NB4 (cell line): ENCODE measurements around the gene IPP.

ENCODE experiments used
- DNase-seq: peaks from one replicate; pipeline ENCODE4 v3.0.0; 2010; ENCODE audit warnings: low read depth
- H3K4me3 ChIP-seq: one replicate; pipeline ENCODE4 v1.5.1; 2011; ENCODE audit warnings: mild to moderate bottlenecking, low read depth, low read length, moderate library complexity
- CTCF ChIP-seq: IDR thresholded peaks from one replicate; pipeline ENCODE4 v1.5.1; 2012; ENCODE audit warnings: low read depth, low read length
- TF ChIP-seq, protein P1 (sequence below): IDR thresholded peaks from 2 replicates; pipeline ENCODE4 v1.6.1; 2011; ENCODE audit warnings: low read depth, low read length

Gene IPP

DNA sequence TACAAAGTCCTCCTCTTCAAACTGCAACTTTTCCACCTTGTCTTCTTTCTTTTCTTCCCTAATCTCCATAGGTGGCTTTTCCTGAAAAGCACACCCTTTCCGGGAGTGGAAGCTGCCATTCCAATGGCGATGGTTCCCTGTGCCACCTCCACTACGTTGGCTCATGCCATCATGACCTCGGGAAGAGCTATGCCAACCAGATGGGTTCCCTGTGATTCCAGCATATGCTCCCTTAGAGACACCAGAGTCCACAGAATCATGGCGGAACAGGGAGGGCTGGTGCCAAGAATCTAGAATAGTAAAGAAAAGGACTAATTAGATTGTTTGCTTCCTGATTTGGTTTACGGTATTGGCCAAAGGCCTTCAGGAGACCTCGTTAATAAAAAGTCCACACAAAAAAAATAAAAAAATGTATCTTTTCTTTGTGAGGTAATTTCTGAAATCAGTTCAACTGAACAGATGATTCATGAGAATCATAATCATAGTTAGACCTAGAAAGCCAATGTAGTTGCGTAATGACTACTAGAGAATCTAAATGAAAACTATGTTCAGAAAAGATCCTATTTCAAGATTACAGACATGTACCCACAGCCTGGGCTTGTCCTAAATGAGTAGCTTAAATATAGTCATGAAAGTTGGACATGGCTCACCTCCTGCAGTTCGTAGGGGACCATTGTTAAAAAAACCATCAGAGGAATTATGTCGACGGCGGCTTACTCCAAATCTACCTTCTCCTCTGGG is 95.7 kb downstream of the IPP start:
- H3K4me3 ChIP-seq, result no peak overlapping the region
- TF ChIP-seq, protein P1, sequence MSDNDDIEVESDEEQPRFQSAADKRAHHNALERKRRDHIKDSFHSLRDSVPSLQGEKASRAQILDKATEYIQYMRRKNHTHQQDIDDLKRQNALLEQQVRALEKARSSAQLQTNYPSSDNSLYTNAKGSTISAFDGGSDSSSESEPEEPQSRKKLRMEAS, result no peak
- TF ChIP-seq CTCF, result no peak
- DNase-seq, result no peak
